HT1080 (cell line): ENCODE results near the gene RBM8A. TPM values are rescaled to one million over a fixed set of nuclear protein-coding genes. Genes with fewer than 3 reads are reported as not detected.
"Not testable (repeated sequence)": the region's sequence is repeated elsewhere in the genome, so short reads cannot be mapped to it uniquely, and the experiment has no call there.

ENCODE experiments used
- DNase-seq: peaks from one replicate; pipeline ENCODE4 v3.0.0-alpha.2; 2015; ENCODE audit warnings: low read depth
- total RNA-seq: library from RNA; depleted of rRNA; stranded (reverse); fragments of >200 nt; shearing (Covaris generic); gene quantifications from 2 replicates; pipeline ENCODE4 v1.2.3, GENCODE V29; 2014

The RBM8A gene
- total RNA-seq, 1 experiment from 2014 or later = 174 TPM

- peak; percentile 5 for DNase-seq
These were observed 29.6 kb upstream of the RBM8A start for GRCh38 chr1:145956781-145957442.

DNA sequence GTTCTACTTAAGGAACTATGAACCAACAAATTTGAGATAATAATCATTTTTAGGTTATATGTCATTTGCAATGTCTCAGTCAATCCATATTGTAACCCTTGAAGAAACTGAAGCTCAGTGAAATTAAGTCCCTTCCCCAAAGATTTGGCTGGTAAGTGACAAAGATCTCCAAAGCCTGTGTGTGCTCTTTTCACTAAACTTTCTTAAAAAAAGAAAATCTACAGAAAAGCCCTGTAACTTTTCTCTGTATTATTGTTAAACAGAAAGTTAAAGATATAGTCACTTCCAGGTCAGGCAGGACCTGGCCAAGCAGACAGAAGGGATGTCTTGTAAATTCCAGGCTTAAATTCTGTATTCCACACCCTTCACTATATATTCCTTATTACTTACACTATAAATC lies 29.1 kb upstream of the RBM8A start:
- no peak for DNase-seq

DNA sequence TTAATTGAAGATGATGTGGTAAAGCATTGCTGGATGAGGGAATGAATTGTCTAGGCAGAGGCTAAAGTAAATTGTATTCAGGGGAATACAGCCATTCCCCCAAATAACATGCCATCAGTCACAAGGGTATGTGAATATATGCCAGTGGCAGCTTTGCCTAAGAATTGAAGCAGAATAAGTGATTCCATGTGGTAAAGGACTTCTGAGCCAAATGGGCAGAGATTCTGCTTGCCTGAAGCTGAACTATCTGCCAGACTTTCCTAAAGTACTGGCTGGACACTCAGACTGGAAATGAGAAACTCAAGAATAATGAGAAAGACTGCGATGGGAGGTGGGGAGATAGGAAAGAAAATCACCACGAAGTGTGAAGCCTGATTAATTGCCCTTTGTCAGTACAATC lies 28.2 kb upstream of the RBM8A start:
- DNase-seq = no peak

DNA sequence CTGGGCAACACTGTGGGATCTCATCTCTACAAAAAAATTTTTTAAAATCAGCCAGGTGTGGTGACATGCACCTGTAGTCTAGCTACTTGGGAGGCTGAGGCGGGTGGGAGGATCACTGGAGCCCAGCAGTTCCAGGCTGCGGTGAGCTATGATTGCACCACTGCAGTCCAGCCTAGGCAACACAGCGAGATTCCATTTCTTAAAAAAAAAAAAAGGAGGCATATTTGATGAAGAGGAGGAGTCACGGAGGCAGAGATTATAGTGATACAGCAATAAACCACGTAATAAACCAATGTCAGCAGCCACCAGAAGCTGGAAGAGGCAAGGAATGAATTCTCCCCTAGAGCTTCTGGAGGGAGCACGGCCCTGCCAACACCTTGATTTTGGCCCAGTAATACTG lies 26.6 kb upstream of the RBM8A start:
- no peak for DNase-seq

- DNase-seq = no peak
These were observed 25.6 kb upstream of the RBM8A start for GRCh38 chr1:145952903-145953302.

GRCh38 chr1:145951526-145951925 lies 24.2 kb upstream of the RBM8A start:
- no peak for DNase-seq

GRCh38 chr1:145949219-145949618 lies 21.9 kb upstream of the RBM8A start:
- no peak for DNase-seq

DNA sequence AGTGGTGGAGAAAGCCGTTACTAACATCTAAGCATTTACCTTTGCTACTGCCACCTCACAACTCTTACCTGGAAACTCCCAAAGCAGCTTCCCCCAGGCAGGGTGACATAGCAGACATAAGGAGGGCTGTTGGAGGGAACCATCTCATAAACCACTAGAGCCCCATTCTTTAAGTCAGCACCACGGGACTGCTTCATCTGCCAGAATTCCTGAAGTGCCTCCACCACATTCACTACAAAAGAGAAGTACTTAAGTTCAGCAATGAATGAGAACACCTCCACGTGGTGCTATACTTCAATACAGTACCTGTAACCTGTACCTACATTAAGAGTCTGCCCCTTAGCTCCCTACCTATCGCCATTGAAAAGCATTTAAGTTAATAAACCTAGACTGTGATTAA lies 20.3 kb upstream of the RBM8A start:
- DNase-seq = no peak

DNA sequence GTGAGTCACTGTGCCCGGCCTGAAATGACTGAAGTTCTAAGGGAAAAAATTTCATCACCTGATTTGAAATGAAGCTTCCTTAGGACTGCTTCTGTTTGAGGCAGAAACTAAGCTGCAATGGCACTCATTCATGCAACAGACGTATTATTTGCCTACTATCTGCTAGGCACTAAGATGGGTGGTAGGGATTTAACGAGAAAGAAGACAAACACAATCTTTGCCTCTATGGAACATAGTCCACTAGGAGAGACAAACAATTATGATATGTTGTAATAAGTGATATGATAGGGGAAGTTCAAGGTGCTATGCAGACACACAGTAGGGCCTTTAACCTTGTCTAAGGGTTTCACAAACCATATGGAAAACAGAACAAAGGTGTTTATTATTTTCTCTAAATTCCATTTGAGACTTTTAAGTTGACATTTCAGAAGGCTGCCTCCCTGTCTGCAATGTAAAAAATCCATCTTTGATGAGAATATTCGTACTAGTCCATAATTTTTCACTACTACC lies 19.2 kb upstream of the RBM8A start:
- DNase-seq = no peak

- no peak for DNase-seq
These were observed 17.2 kb upstream of the RBM8A start for GRCh38 chr1:145944532-145944931.

DNA sequence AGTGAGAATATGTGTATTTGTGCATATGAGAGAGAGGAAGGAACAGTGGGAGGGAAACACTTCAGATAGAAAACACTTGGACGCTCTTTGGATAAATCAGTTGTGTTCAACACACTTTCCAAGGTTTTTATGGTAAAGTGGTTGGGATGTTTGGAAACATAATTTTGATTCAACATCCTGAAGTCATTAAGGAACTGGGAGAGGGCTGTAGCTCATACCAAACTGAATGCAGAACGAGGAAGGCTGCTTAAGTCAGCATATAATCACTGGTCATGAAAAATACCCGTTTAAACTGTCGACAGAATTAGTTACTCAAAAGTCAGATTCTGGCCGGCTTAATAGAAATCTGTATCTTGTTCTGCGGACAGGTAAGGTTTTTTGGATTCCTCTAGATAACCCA lies 15.6 kb upstream of the RBM8A start:
- DNase-seq = no peak

GRCh38 chr1:145942405-145942804 lies 15.1 kb upstream of the RBM8A start:
- DNase-seq = no peak

DNA sequence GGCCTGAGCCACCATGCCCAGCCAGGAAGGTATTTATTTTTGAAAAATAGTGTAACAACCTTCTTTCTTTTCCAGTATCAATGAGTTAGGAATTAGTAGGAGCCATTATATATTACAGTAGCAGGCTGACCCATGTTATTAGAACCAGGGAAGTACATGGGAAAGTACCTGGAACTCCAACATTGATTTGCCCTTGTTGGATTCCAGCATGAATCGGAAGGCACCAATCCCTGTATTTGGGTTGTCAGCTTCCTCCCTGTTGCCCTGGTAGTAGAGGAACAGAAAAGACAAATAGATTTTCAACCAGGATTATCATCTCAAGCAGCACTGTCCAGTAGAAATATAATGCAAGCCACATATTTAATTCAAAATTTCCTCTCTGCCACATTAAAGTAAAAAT lies 10.2 kb upstream of the RBM8A start:
- DNase-seq = no peak

- no peak for DNase-seq
These were observed 9.0 kb upstream of the RBM8A start for GRCh38 chr1:145936247-145936646.

DNA sequence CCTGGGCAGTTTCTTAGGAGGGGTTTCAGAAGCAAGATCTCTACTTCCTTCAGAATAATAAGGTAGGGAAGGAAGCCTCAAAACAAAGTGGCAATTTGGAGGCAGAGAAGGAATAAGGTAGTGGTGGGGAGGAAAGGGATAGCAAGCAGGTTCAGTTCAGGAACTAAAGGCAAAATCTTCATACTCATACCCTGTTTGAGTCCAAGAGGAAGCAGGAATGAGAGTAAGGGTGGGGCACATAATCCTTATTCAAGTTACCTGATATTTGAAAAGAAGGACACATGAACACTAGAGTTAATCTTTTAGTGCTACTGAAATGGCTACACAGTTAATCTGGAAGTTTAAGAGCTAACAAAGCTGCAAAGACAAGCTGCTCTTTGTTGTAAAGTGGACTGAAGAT lies 8.4 kb upstream of the RBM8A start:
- no peak for DNase-seq

- not testable (repeated sequence) for DNase-seq
These were observed 5.3 kb upstream of the RBM8A start for GRCh38 chr1:145932522-145933009.

- no peak for DNase-seq
These were observed 796 bp upstream of the RBM8A start for GRCh38 chr1:145927916-145928643.

- peak; percentile 17 for DNase-seq
These were observed 610 bp downstream of the RBM8A start for GRCh38 chr1:145926686-145927062.

GRCh38 chr1:145922266-145922665 lies 5.0 kb downstream of the RBM8A start:
- DNase-seq = no peak

DNA sequence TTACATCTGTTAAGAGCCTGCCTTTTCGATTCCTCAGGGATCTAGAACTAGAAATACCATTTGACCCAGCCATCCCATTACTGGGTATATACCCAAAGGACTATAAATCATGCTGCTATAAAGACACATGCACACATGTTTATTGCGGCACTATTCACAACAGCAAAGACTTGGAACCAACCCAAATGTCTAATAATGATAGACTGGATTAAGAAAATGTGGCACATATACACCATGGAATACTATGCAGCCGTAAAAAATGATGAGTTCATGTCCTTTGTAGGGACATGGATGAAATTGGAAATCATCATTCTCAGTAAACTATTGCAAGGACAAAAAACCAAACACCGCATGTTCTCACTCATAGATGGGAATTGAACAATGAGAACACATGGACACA lies 7.0 kb downstream of the RBM8A start:
- DNase-seq = not testable (repeated sequence)

DNA sequence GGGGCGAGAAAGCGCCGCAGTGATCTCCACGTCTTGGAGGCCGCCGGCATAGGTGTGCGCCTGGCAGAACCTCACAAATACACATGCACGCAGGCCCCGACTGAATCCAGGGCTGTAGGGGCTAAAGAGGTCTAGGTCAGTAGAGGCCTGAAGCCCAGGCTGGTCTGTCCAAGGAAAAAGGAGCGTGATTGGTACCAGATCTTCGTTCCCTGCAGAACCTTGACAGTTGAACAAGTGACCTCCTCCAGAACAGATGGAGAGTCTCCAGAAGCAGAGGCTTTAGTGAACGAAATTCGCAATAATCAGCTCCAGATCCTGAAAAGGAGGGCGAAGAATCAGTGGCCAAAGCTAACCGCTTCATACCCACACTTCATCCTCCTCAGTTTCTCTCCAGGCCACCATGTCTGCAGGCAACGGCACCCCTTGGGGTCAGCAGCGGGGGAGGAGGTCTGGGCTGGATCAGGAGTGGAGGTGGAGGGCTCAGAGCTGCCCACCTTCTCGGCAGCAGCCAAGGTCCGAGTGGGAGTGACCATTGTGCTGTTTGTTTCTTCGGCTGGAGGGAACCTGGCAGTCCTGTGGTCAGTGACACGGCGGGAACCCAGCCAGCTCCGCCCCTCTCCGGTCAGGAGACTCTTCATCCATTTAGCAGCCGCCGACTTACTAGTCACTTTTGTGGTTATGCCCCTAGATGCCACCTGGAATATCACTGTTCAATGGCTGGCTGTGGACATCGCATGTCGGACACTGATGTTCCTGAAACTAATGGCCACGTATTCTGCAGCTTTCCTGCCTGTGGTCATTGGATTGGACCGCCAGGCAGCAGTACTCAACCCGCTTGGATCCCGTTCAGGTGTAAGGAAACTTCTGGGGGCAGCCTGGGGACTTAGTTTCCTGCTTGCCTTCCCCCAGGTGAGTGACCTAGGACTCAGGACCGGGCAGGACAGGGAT lies 8.0 kb downstream of the RBM8A start:
- DNase-seq = peak; percentile 62
